NCI-H524 treated with DMSO at 0.1 percent for 48 hours (cell line): Measurements from ENCODE around the gene PRG2.
"Not testable (repeated sequence)": the region's sequence is repeated elsewhere in the genome, so short reads cannot be mapped to it uniquely, and the experiment has no call there.

Experiments used
- DNase-seq: peaks from one replicate; lab custom pipeline; 2025; lab: John Stamatoyannopoulos, UW

Gene PRG2

GRCh38 chr11:57347336-57347735, 43.1 kb downstream of the PRG2 start:
- DNase-seq = no peak

GRCh38 chr11:57345555-57346211, 44.8 kb downstream of the PRG2 start:
- no peak for DNase-seq

GRCh38 chr11:57344826-57345225, 45.6 kb downstream of the PRG2 start:
- DNase-seq = no peak

GRCh38 chr11:57343825-57344224, 46.6 kb downstream of the PRG2 start:
- peak; percentile 44 for DNase-seq

- no peak for DNase-seq
Measured at GRCh38 chr11:57342702-57343101, 47.7 kb downstream of the PRG2 start.

- no peak for DNase-seq
Measured at GRCh38 chr11:57341250-57341808, 49.1 kb downstream of the PRG2 start.

GRCh38 chr11:57340039-57340615, 50.3 kb downstream of the PRG2 start:
- peak; percentile 37 for DNase-seq

- no peak for DNase-seq
Measured at GRCh38 chr11:57339328-57339727, 51.1 kb downstream of the PRG2 start.

GRCh38 chr11:57338142-57338541, 52.3 kb downstream of the PRG2 start, which contains the start of gene P2RX3:
Gene P2RX3, plus strand, starts transcription at chr11:57338352. Its CDS starts 199 bp downstream, at chr11:57338551.
- DNase-seq = peak; percentile 65

GRCh38 chr11:57336856-57337255, 53.6 kb downstream of the PRG2 start:
- DNase-seq = not testable (repeated sequence)
